ENCODE results near the gene HOXA10.

Gene HOXA10

GRCh38 chr7:27203365-27203953 lies 29.3 kb upstream of the HOXA10 start:
- DNase-seq, result no peak

- DNase-seq, result no peak
Measured at GRCh38 chr7:27202862-27203134, 28.7 kb upstream of the HOXA10 start.

GRCh38 chr7:27202018-27202861 lies 28.1 kb upstream of the HOXA10 start:
- DNase-seq, result no peak

- DNase-seq, result no peak
Measured at GRCh38 chr7:27201580-27202017, 27.5 kb upstream of the HOXA10 start.

- no peak for DNase-seq
Measured at GRCh38 chr7:27200761-27201579, 26.9 kb upstream of the HOXA10 start.

- DNase-seq, result peak in 1 of 5 experiments; percentile 47
Measured at GRCh38 chr7:27199849-27200760, 26.0 kb upstream of the HOXA10 start, which contains the start of gene HOXA13. Gene HOXA13 (minus strand): TSS chr7:27200091. CDS start chr7:27200077, 14 bp downstream.

- no peak for DNase-seq
Measured at GRCh38 chr7:27198871-27199801, 25.0 kb upstream of the HOXA10 start.

GRCh38 chr7:27198138-27198841 lies 24.2 kb upstream of the HOXA10 start:
- DNase-seq, result no peak

- DNase-seq, result no peak
Measured at GRCh38 chr7:27197137-27198042, 23.3 kb upstream of the HOXA10 start.

GRCh38 chr7:27196287-27196767 lies 22.2 kb upstream of the HOXA10 start:
- peak; percentile 53 to 81 (median 74) for DNase-seq

- no peak for DNase-seq
Measured at GRCh38 chr7:27194686-27195379, 20.7 kb upstream of the HOXA10 start.

- DNase-seq, result no peak
Measured at GRCh38 chr7:27194002-27194352, 19.9 kb upstream of the HOXA10 start.

GRCh38 chr7:27193335-27194001 lies 19.3 kb upstream of the HOXA10 start:
- DNase-seq, result no peak

- DNase-seq, result no peak
Measured at GRCh38 chr7:27192546-27193334, 18.6 kb upstream of the HOXA10 start.

GRCh38 chr7:27191833-27192545 lies 17.9 kb upstream of the HOXA10 start:
- DNase-seq, result no peak

- DNase-seq, result no peak
Measured at GRCh38 chr7:27191161-27191731, 17.1 kb upstream of the HOXA10 start.
